ENCODE results near the gene ERCC6L.

- TF ChIP-seq POLR2A (IDR thresholded peaks at IDR 0.05) (no peak), CTCF (IDR thresholded peaks at IDR 0.05) (no peak), EP300 (IDR thresholded peaks at IDR 0.05) (no peak), POLR2AphosphoS5 (IDR thresholded peaks at IDR 0.05) (no peak)
Measured at GRCh38 chrX:72216973-72217372, 21.9 kb downstream of the ERCC6L start.

All from stomach (tissue), 4 donors.